GM10266 (cell line): ENCODE measurements around the gene TMEM198.

Experiments used
- DNase-seq: peaks from one replicate; pipeline ENCODE4 v3.0.0; 2012; ENCODE audit errors: extremely low spot score
- TF ChIP-seq, protein P1 (sequence below): IDR thresholded peaks from 2 replicates; pipeline ENCODE4 v1.5.1; 2012; ENCODE audit warnings: mild to moderate bottlenecking, low read depth; ENCODE audit not compliant: control insufficient read depth, insufficient read depth; ENCODE audit errors: missing control alignments

Gene TMEM198

DNA sequence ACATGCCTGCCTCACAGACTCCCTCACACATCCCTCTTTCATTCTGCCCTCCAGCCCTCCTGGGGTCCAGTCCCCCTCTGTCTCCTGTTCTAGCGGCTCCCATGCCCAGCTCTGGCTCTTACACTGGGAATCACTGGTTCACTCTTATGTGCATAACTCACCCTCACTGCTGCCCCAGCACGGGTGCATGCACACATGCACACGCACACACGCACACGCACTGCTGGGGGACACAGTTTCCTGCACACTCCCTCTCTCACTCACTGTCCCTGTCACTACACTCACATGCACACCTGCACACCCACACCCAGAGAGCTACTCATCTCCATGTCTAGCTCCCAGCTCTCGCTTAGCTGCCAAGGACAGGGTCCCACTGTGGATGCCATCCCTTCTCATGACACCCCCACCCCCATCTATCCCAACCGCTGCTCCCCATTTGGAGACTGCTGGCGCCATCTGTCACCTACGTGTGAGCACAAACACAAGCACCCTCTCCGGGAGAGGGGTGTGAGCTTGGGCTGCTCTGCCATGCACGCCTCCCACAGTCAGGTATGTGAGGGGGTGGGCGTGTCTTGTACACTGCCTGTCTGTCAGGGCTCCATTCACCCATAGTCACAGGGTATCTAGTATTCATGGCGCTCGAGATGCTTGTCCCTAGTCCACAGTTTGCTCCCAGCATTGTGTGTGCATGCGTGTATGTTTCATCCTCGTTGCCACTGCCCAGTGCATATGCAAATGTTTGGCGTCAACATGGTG, 27.8 kb upstream of the TMEM198 start:
- TF ChIP-seq, protein P1, sequence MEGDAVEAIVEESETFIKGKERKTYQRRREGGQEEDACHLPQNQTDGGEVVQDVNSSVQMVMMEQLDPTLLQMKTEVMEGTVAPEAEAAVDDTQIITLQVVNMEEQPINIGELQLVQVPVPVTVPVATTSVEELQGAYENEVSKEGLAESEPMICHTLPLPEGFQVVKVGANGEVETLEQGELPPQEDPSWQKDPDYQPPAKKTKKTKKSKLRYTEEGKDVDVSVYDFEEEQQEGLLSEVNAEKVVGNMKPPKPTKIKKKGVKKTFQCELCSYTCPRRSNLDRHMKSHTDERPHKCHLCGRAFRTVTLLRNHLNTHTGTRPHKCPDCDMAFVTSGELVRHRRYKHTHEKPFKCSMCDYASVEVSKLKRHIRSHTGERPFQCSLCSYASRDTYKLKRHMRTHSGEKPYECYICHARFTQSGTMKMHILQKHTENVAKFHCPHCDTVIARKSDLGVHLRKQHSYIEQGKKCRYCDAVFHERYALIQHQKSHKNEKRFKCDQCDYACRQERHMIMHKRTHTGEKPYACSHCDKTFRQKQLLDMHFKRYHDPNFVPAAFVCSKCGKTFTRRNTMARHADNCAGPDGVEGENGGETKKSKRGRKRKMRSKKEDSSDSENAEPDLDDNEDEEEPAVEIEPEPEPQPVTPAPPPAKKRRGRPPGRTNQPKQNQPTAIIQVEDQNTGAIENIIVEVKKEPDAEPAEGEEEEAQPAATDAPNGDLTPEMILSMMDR = no peak
- no peak for DNase-seq

DNA sequence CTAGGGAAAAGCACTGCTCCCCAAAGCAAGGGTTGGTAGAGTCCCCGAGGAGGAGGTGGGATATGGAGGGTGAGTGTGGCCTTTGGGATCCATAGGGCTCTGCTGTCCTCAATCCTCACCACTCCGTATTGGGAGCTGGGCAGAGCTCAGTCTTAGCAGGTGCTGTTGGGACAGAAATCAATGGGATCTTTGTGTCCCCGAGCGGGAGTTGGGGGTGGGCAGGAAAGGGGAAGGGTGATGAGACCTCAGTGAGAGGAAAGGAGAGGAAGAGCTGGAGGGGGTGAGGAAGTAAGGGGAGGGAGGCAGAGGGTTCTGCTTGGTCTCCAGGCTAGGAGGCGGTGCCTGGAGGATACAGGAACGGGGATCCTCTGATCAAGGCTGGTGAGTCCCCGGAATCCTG, 26.9 kb upstream of the TMEM198 start:
- TF ChIP-seq, protein P1 = no peak
- no peak for DNase-seq

DNA sequence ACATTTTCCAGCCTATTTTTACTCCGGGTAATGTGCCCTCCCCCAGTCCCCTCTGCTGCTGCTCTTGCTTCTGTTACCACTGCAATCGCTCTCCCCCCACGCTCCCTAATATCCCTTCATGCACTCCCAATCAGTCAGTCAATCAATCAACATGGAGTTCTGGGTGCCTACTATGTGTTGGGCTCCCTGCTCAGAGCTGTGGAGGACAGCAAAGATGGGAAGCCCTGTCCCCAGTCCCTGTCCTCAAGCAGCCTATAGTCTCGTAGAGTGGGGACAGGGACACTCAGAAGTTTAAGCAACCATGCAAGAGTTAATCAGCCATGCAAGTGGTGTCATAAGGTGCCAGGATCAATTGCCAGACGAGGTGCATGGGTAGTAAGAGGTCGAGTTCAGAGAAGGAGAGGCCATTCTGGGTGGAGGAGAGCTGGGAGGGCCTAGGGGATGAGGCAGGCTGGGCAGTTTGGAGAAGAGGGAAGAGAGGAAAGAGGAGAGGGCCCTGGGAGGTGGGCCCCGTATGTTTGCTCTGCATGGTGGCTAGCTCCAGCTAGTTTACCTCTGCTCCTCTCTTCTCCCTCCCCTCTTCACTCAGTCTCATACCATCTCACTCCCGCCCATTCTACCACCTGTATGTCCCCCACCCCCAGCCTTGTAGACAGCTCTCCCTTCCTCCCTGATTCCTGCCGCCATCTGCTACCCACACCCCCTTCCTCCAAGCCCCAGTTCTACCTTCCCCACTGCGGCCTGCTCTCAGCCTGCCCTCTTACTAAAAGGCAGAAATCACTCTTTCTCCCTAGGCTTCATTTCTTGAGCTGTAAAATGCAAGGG, 25.7 kb upstream of the TMEM198 start:
- no peak for DNase-seq

DNA sequence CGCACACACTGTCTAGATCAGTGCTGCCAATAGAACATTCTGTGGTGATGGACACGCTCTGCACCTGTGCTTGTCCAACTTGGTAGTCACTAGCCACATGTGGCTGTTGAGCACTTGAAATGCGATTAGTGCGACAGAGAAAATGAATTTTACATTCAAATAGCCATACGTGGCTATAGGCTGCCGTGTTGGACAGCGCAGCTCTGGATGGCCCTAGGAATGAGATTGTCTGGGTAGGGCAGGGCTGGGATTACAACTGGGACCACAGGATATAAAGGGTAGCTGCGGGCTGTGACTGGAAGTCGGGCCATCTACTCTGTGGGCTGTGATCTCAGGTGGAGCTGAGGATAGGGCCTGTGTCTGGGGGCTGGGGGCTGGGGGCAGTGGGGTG, 24.3 kb upstream of the TMEM198 start:
- TF ChIP-seq, protein P1 = no peak
- no peak for DNase-seq

More for the DNA sequence above, 25.7 kb upstream of the TMEM198 start:
- TF ChIP-seq, protein P1 = no peak

DNA sequence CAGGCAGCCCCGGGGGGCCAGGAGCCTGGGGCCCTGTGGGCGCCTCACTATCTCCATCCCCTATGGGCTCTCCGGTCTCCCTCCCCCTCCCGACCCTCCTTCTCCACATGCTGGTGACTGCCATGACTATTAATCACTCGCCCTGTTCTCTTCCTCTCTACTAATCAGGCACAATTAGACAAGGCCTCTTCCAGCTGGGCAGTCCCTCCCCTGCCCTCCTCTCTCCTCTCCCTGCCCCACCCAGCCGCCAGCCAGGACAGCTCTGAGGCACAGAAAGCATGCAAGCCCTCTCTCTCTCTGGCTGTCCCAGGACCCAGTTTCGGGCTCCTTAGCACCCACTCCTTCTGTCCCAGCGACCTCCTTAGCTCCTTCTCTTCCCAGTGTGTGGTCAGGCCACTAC, 23.7 kb upstream of the TMEM198 start:
- TF ChIP-seq, protein P1 = no peak

DNA sequence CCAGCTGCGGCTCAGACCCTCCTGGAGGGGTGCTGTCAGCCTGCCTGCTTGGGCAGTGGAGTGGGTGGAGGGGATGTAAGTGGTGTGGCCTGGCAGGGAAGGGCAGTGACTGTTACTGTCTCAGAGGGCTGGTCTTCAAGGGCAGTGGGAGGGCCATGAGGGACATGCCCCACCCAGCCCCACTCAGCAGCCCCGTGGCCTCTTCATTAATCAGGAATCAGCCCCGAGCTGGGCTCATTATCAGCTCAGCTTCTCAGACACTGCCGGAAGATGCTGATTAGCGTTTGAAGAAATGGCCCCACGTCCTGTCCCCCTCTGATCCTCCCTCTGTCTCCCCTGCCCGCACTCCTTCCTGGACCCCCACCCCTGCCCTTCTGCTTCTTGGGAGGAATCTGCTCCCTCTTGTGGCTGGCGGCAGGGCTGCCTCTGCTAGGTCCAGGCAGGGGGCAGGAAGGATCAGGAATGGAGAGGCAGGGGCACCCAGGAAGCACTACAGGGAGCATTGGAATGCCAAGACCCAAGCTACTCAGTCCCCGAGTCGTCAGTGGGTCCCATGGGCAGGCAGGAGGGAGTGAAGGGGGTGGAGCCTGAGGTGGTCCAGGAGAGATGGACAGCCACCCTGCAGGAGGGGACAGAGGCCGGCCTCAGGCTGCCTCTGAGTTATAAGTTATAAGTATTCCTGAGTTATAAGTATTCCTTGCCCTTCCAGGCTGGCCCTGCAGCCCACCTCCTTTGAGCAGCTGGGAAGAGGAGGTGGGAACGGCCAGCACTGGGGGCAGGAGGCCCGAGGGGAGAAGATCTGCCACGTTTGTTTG, 22.6 kb upstream of the TMEM198 start:
- peak; percentile 62 for DNase-seq
- TF ChIP-seq, protein P1 = peak; percentile 36

More for the DNA sequence above, 23.7 kb upstream of the TMEM198 start:
- DNase-seq = no peak
